IMR-90 (cell line): ENCODE results near the gene PALLD. TPM values are rescaled to one million over a fixed set of nuclear protein-coding genes. Genes with fewer than 3 reads are reported as not detected.

ENCODE experiments used
- ATAC-seq: fragments of 200-7000 bp; cut with Tn5 transposase; 2 replicates; pipeline ENCODE4 v1.9.1; 2020; ENCODE audit warnings: low read depth, mild to moderate bottlenecking, moderate library complexity
- BruUV-seq: library from RNA; stranded (reverse); fragments of 400-500 nt; replicated peaks from 2 replicates; lab custom pipeline; 2021; lab: Mats Ljungman, UMichigan
- CTCF ChIA-PET: fragments of 300-600 bp; formaldehyde crosslinking; extraction: SDS; loops from one replicate; lab custom pipeline; 2021; ENCODE audit warnings: antibody characterized with exemption; lab: Yijun Ruan, JAX
- POLR2A ChIA-PET: fragments of 300-600 bp; sonication (Branson Sonifier 250); formaldehyde crosslinking; loops from one replicate; lab custom pipeline; 2022; ENCODE audit warnings: antibody characterized with exemption; ENCODE audit not compliant: unreplicated experiment; lab: Charles Lee
- DNase-seq: peaks from one replicate; pipeline ENCODE4 v3.0.0; 2013
- H2AFZ ChIP-seq: replicated peaks from 2 replicates; pipeline ENCODE3; 2013; ENCODE audit warnings: low read length, mild to moderate bottlenecking; ENCODE audit not compliant: poor library complexity
- H2AK5ac ChIP-seq: 2 replicates; pipeline ENCODE4 v1.6.1; 2013; ENCODE audit warnings: low read depth, low read length, inconsistent platforms
- H2AK9ac ChIP-seq: replicated peaks from 2 replicates; pipeline ENCODE3; 2013; ENCODE audit warnings: mild to moderate bottlenecking, low read depth, low read length, moderate library complexity; ENCODE audit not compliant: poor library complexity
- H2BK120ac ChIP-seq: 2 replicates; pipeline ENCODE4 v1.6.1; 2013; ENCODE audit warnings: low read depth, low read length, inconsistent platforms
- H2BK15ac ChIP-seq: 3 replicates; pipeline ENCODE4 v1.6.1; 2013; ENCODE audit warnings: low read depth, low read length, inconsistent platforms
- H2BK20ac ChIP-seq: 2 replicates; pipeline ENCODE4 v1.6.1; 2013; ENCODE audit warnings: low read depth, mild to moderate bottlenecking, inconsistent platforms, low read length, moderate library complexity
- H2BK5ac ChIP-seq: 2 replicates; pipeline ENCODE4 v1.6.1; 2013; ENCODE audit warnings: mild to moderate bottlenecking, low read depth, low read length, inconsistent platforms; ENCODE audit not compliant: poor library complexity, severe bottlenecking
- H3K14ac ChIP-seq: replicated peaks from 2 replicates; pipeline ENCODE4 v1.6.1; 2013; ENCODE audit warnings: low read depth, low read length, inconsistent platforms
- H3K18ac ChIP-seq: 2 replicates; pipeline ENCODE4 v1.6.1; 2013; ENCODE audit warnings: low read depth, low read length, control low read depth
- H3K23ac ChIP-seq: 2 replicates; pipeline ENCODE4 v1.6.1; 2013; ENCODE audit warnings: low read depth, low read length, inconsistent platforms
- H3K27ac ChIP-seq: 2 replicates; pipeline ENCODE4 v1.5.1; 2013; ENCODE audit warnings: mild to moderate bottlenecking, control low read depth, low read length; ENCODE audit not compliant: insufficient read depth
- H3K27me3 ChIP-seq: 2 replicates; pipeline ENCODE4 v1.6.1; 2013; ENCODE audit warnings: low read length; ENCODE audit not compliant: control insufficient read depth, insufficient read depth
- H3K36me3 ChIP-seq: 2 replicates; pipeline ENCODE4 v1.6.1; 2013; ENCODE audit warnings: low read length, mixed read lengths; ENCODE audit not compliant: control insufficient read depth, insufficient read depth
- H3K4ac ChIP-seq: 2 replicates; pipeline ENCODE4 v1.6.1; 2013; ENCODE audit warnings: low read depth, low read length, inconsistent platforms
- H3K4me1 ChIP-seq: 2 replicates; pipeline ENCODE4 v1.6.1; 2013; ENCODE audit warnings: low read length, mixed read lengths; ENCODE audit not compliant: control insufficient read depth, insufficient read depth
- H3K4me2 ChIP-seq: 2 replicates; pipeline ENCODE4 v1.6.1; 2013; ENCODE audit warnings: low read depth, mild to moderate bottlenecking, control low read depth, low read length, moderate library complexity
- H3K4me3 ChIP-seq: 2 replicates; pipeline ENCODE4 v1.5.1; 2013; ENCODE audit warnings: low read depth, mild to moderate bottlenecking, control low read depth, low read length, moderate library complexity; ENCODE audit not compliant: insufficient read depth
- H3K56ac ChIP-seq: 2 replicates; pipeline ENCODE4 v1.6.1; 2013; ENCODE audit warnings: low read length, inconsistent platforms; ENCODE audit not compliant: insufficient read depth; ENCODE audit errors: extremely low read depth
- H3K79me1 ChIP-seq, 2 experiments: 2 replicates each; pipeline ENCODE4 v1.6.1; 2013; ENCODE audit warnings: low read length in 2 of 2, inconsistent platforms in 1 of 2, low read depth in 1 of 2
- H3K9ac ChIP-seq: 2 replicates; pipeline ENCODE4 v1.6.1; 2013; ENCODE audit warnings: low read depth, low read length, control low read depth
- H3K9me1 ChIP-seq: 2 replicates; pipeline ENCODE4 v1.6.1; 2013; ENCODE audit warnings: low read length, inconsistent platforms; ENCODE audit not compliant: insufficient read depth
- H3K9me3 ChIP-seq: 2 replicates; pipeline ENCODE4 v1.6.1; 2013; ENCODE audit warnings: low read length; ENCODE audit not compliant: control insufficient read depth, insufficient read depth
- H4K20me1 ChIP-seq: 2 replicates; pipeline ENCODE4 v1.6.1; 2013; ENCODE audit warnings: low read length, inconsistent platforms; ENCODE audit not compliant: insufficient read depth
- H4K5ac ChIP-seq: 2 replicates; pipeline ENCODE4 v1.6.1; 2013; ENCODE audit warnings: mild to moderate bottlenecking, low read depth, low read length, control low read depth
- H4K8ac ChIP-seq, 2 experiments: 2 replicates each; pipeline ENCODE4 v1.6.1; 2013; ENCODE audit warnings: low read depth in 2 of 2, low read length in 2 of 2, control low read depth in 1 of 2, inconsistent platforms in 1 of 2
- H4K91ac ChIP-seq: 2 replicates; pipeline ENCODE4 v1.6.1; 2013; ENCODE audit warnings: low read depth, low read length, inconsistent platforms; ENCODE audit not compliant: insufficient read depth
- CEBPB ChIP-seq: IDR thresholded peaks from 2 replicates; pipeline ENCODE4 v1.6.1; 2012; ENCODE audit warnings: low read depth, low read length, improper control_type of control experiment
- NFE2L2 ChIP-seq: fragments of 150-350 bp; IDR thresholded peaks from 2 replicates; pipeline ENCODE4 v1.6.1; 2016; ENCODE audit warnings: low read depth, mild to moderate bottlenecking, low read length
- POLR2A ChIP-seq: IDR thresholded peaks from 2 replicates; pipeline ENCODE4 v1.6.1; 2012; ENCODE audit warnings: mild to moderate bottlenecking, low read depth, low read length
- SMC3 ChIP-seq: fragments of 150-350 bp; IDR thresholded peaks from 2 replicates; pipeline ENCODE4 v1.6.1; 2016; ENCODE audit warnings: low read depth, mild to moderate bottlenecking, antibody characterized with exemption, low read length, moderate library complexity
- WGBS, 2 experiments: methylation state at CpG; one replicate each; pipeline versions ENCODE4 v1.1.5 to v1.1.7; 2013; ENCODE audit warnings: missing lambda C conversion rate in 2 of 2; ENCODE audit not compliant: insufficient read length in 1 of 2; ENCODE audit errors: extremely low coverage in 2 of 2; 5-methylcytosine and 5-hydroxymethylcytosine counted together
- dilution Hi-C: fragments of 300-500 bp; cut with HindIII; formaldehyde crosslinking; loops from one replicate; pipeline ENCODE4 v1.14.3; 2018; ENCODE audit warnings: low sequenced_read_pairs; ENCODE audit not compliant: unreplicated experiment
- in situ Hi-C: fragments of 300-500 bp; cut with MboI; formaldehyde crosslinking; loops from 3 replicates; pipeline ENCODE4 v1.14.3; 2019; ENCODE audit warnings: low sequenced_read_pairs, inconsistent platforms, mixed read lengths
- intact Hi-C: fragments of 100-400 bp; cut with micrococcal nuclease; formaldehyde crosslinking; loops from 2 replicates; pipeline ENCODE4 v1.10.0; 2022
- polyA plus RNA-seq, 3 experiments: library from polyadenylated mRNA; depleted of rRNA; stranded (reverse); fragments of >200 nt; gene quantifications; 2 replicates each; pipeline ENCODE4 v1.2.3, GENCODE V29; 2012; ENCODE audit warnings: low replicate concordance in 1 of 3
- total RNA-seq: library from RNA; depleted of rRNA; stranded (reverse); fragments of >200 nt; gene quantifications from 2 replicates; pipeline ENCODE4 v1.2.3, GENCODE V29; 2012

PALLD gene
- total and polyA plus RNA-seq, 2 of the 4 experiments (the other 2 are of a cell fraction): 91.0 to 91.9 TPM

GRCh38 chr4:168487282-168488035 lies 9.4 kb upstream of the PALLD start:
- Histone ChIP-seq H3K9me3 (no peaks in the 10 kb centered on the region), H3K79me1 (no peaks in the 10 kb centered on the region), H3K4me3 (no peak overlapping the region), H3K14ac (peak overlapping the region; percentile 27), H2AK5ac (peak overlapping the region; percentile 81; the same call in 1 of the 2 replicates), H2BK5ac (peak overlapping the region; percentile 79), H3K9me1 (peaks cover 14% of the 10 kb centered on the region), H2AK9ac (peak overlapping the region; percentile 74), H3K4me2 (peak overlapping the region; percentile 57; the same call in 1 of the 2 replicates), H2BK120ac (peak overlapping the region; percentile 86), H2AFZ (peak overlapping the region; percentile 87), H3K18ac (peak overlapping the region; percentile 39; the same call in 1 of the 2 replicates), H3K23ac (peak overlapping the region; percentile 59), H4K5ac (peak overlapping the region; percentile 45; the same call in 1 of the 2 replicates), H3K9ac (no peak overlapping the region), H4K91ac (peak overlapping the region; percentile 49), H3K27ac (peak overlapping the region; percentile 49; the same call in 1 of the 2 replicates), H4K20me1 (no peaks in the 10 kb centered on the region), H2BK20ac (peak overlapping the region; percentile 72), H3K27me3 (no peaks in the 10 kb centered on the region), H3K4me1 (peaks cover 18% of the 10 kb centered on the region), H3K4ac (peak overlapping the region; percentile 76), H3K36me3 (no peaks in the 10 kb centered on the region), H2BK15ac (peak overlapping the region; percentile 59; the same call in 2 of the 3 replicates), H4K8ac (peak overlapping the region; percentile 24 to 67; a peak in 3 of 4 replicates), H3K56ac (no peak overlapping the region)
- intact Hi-C loops (loop anchor here (10.0 kb wide), 1 partner anchor 303 kb away; no protein-coding TSS in a partner anchor), in situ Hi-C loops (no loop called here), dilution Hi-C loops (no loop called here)
- WGBS, 2 experiments: 11% methylated on average over 2 of the region's 9 CpGs; no CpG with 5 or more reads in 1 of the 2 experiments
- ChIA-PET POLR2A (interaction anchor here (0.5 to 0.6 kb wide), 2 partner anchors 345 to 352 kb away, joined by 3 to 4 read pairs; no protein-coding TSS in a partner anchor), CTCF (no interaction called here)
- 0 out of 2 replicates have a peak, but pooled peaks have one; percentile 27 for TF ChIP-seq CEBPB
- TF ChIP-seq SMC3: no peak
- no peak for TF ChIP-seq NFE2L2
- TF ChIP-seq POLR2A: no peak
- peak; percentile 24 for ATAC-seq
- DNase-seq: peak; percentile 12
- no TSS peak for BruUV-seq
